Esophagus squamous epithelium (tissue), 5 donors: ENCODE data around the gene ARFGAP1. TPM values are rescaled to one million over a fixed set of nuclear protein-coding genes. Genes with fewer than 3 reads are reported as not detected.

ENCODE experiments used
- DNase-seq: peaks from one replicate; lab custom pipeline; 2025; lab: John Stamatoyannopoulos, UW
- H3K27ac ChIP-seq, 4 donors: fragments of 200-600 bp; sonication (generic); one replicate each; pipeline ENCODE4 v1.5.1; 2016 to 2019; ENCODE audit warnings: mild to moderate bottlenecking in 1 of 4
- H3K27me3 ChIP-seq, 4 donors: fragments of 200-600 bp; sonication (generic); 1 replicate in 3 of 4; 2 replicates in 1 of 4; pipeline versions ENCODE4 v1.5.1 to v1.6.0; 2017 to 2021; ENCODE audit warnings: antibody characterized with exemption in 1 of 4
- H3K36me3 ChIP-seq, 3 donors: fragments of 200-600 bp; sonication (generic); one replicate each; pipeline ENCODE4 v1.5.1; 2016 to 2019
- H3K4me1 ChIP-seq, 3 donors: fragments of 200-600 bp; sonication (generic); one replicate each; pipeline ENCODE4 v1.5.1; 2017 to 2019
- H3K4me3 ChIP-seq, 4 donors: fragments of 200-600 bp; sonication (generic); 1 replicate in 3 of 4; 2 replicates in 1 of 4; pipeline ENCODE4 v1.5.1; 2016 to 2019; ENCODE audit warnings: mild to moderate bottlenecking in 2 of 4, moderate library complexity in 1 of 4
- H3K9me3 ChIP-seq, 3 donors: fragments of 200-600 bp; sonication (generic); one replicate each; pipeline ENCODE4 v1.5.1; 2016 to 2019
- CTCF ChIP-seq, 6 experiments: fragments of 450-650 bp in 4 of 6; fragments of 200-600 bp in 2 of 6; sonication (generic) in 2 of 6; IDR thresholded peaks; one replicate each; pipeline ENCODE4 v1.5.1; 2016 to 2019; ENCODE audit warnings: antibody characterized with exemption in 6 of 6, mild to moderate bottlenecking in 4 of 6, moderate library complexity in 4 of 6
- POLR2A ChIP-seq, 4 donors: fragments of 450-650 bp; IDR thresholded peaks; one replicate each; pipeline ENCODE4 v1.6.1; 2017; ENCODE audit warnings: antibody characterized with exemption in 4 of 4, mild to moderate bottlenecking in 4 of 4, moderate library complexity in 3 of 4
- WGBS, 2 donors: methylation state at CpG; one replicate each; pipeline ENCODE4 v1.1.5; 2018; 5-methylcytosine and 5-hydroxymethylcytosine counted together
- intact Hi-C: fragments of 100-400 bp; cut with DNase I; formaldehyde crosslinking; loops from one replicate; pipeline ENCODE4 v1.15.0; 2022
- total RNA-seq, 4 donors: library from RNA; depleted of rRNA; stranded (reverse); fragments of >200 nt; gene quantifications; one replicate each; pipeline ENCODE4 v1.1.0, GENCODE V29; 2016
- donor health status: DM: yes; HTN: yes; CAD: no.

Gene ARFGAP1
- total RNA-seq, 4 donors from 2014 or later: 18.4 to 37.4 (median 30.7) TPM

GRCh38 chr20:63306673-63307537 is 34.3 kb downstream of the ARFGAP1 start:
- DNase-seq: no peak
- TF ChIP-seq POLR2A (IDR thresholded peaks at IDR 0.05): no peak
- TF ChIP-seq CTCF (IDR thresholded peaks at IDR 0.05): no peak
- no peak overlapping the region for H3K4me3 ChIP-seq
- peaks cover 0 to 78% (median 3%) of the 10 kb centered on the region in 4 donors for H3K27me3 ChIP-seq
- peaks cover 0 to 7% (median 0%) of the 10 kb centered on the region in 3 donors for H3K4me1 ChIP-seq
- intact Hi-C loops: no loop called here
- H3K27ac ChIP-seq: no peak overlapping the region
- H3K36me3 ChIP-seq: no peaks in the 10 kb centered on the region
- H3K9me3 ChIP-seq: peaks cover 0 to 4% (median 0%) of the 10 kb centered on the region in 3 donors
- WGBS, 2 donors: 82 to 88% methylated on average over 3 to 4 of the region's 35 CpGs

- H3K4me1 ChIP-seq: peaks cover 0 to 12% (median 0%) of the 10 kb centered on the region in 3 donors
- WGBS, 2 donors: 68% methylated on average over 7 of the region's 23 CpGs; no CpG with 5 or more reads in 1 of the 2 donors
- H3K27ac ChIP-seq: no peak overlapping the region
- no peak overlapping the region for H3K4me3 ChIP-seq
- intact Hi-C loops: no loop called here
- DNase-seq: no peak
- TF ChIP-seq POLR2A (IDR thresholded peaks at IDR 0.05): no peak
- no peaks in the 10 kb centered on the region for H3K9me3 ChIP-seq
- H3K36me3 ChIP-seq: no peaks in the 10 kb centered on the region
- H3K27me3 ChIP-seq: peaks cover 0 to 81% (median 3%) of the 10 kb centered on the region in 4 donors
Observed at GRCh38 chr20:63307538-63308217, 35.1 kb downstream of the ARFGAP1 start.

GRCh38 chr20:63308218-63308911 is 35.8 kb downstream of the ARFGAP1 start:
- 79 to 92% methylated on average over 2 to 15 of the region's 30 CpGs for WGBS, 2 donors
- H3K27me3 ChIP-seq: peaks cover 0 to 83% (median 3%) of the 10 kb centered on the region in 4 donors
- H3K4me1 ChIP-seq: peaks cover 0 to 12% (median 0%) of the 10 kb centered on the region in 3 donors
- intact Hi-C loops: no loop called here
- no peak for TF ChIP-seq POLR2A (IDR thresholded peaks at IDR 0.05)
- TF ChIP-seq CTCF (IDR thresholded peaks at IDR 0.05): no peak
- H3K9me3 ChIP-seq: no peaks in the 10 kb centered on the region
- H3K36me3 ChIP-seq: no peaks in the 10 kb centered on the region
- H3K4me3 ChIP-seq: no peak overlapping the region
- DNase-seq: no peak
- no peak overlapping the region for H3K27ac ChIP-seq

- H3K36me3 ChIP-seq: no peaks in the 10 kb centered on the region
- TF ChIP-seq POLR2A (IDR thresholded peaks at IDR 0.05) (no peak), CTCF (IDR thresholded peaks at IDR 0.05) (peak; percentile 49 to 81 (median 65))
- no peak overlapping the region for H3K4me3 ChIP-seq
- no peak overlapping the region for H3K27ac ChIP-seq
- intact Hi-C loops: no loop called here
- H3K9me3 ChIP-seq: no peaks in the 10 kb centered on the region
- no peak for DNase-seq
- WGBS, 2 donors: 49 to 100% methylated on average over 1 to 3 of the region's 35 CpGs
- peaks cover 0 to 12% (median 0%) of the 10 kb centered on the region in 3 donors for H3K4me1 ChIP-seq
- H3K27me3 ChIP-seq: peaks cover 0 to 85% (median 3%) of the 10 kb centered on the region in 4 donors
Observed at GRCh38 chr20:63309261-63310071, 36.9 kb downstream of the ARFGAP1 start.
